Psoas muscle (tissue), 8 donors: ENCODE results near the gene SLC6A17. TPM values are rescaled to one million over a fixed set of nuclear protein-coding genes. Genes with fewer than 3 reads are reported as not detected.

Experiments
- ATAC-seq, 4 donors: fragments of 200-7000 bp; cut with Tn5 transposase; one replicate each; pipeline ENCODE4 v1.9.1; 2020; ENCODE audit warnings: moderate library complexity in 3 of 4, mild to moderate bottlenecking in 2 of 4
- DNase-seq, 2 donors: peaks; one replicate each; pipeline ENCODE4 v3.0.0-alpha.2; 2020
- H3K27ac ChIP-seq: fragments of 200-600 bp; one replicate; pipeline ENCODE4 v1.8.0; 2022
- H3K27me3 ChIP-seq, 3 donors: fragments of 200-600 bp in 1 of 3; one replicate each; pipeline versions ENCODE4 v1.6.1 to v1.8.0; 2013 to 2022; ENCODE audit warnings: low read length in 2 of 3, mild to moderate bottlenecking in 2 of 3, moderate library complexity in 1 of 3; ENCODE audit not compliant: insufficient read depth in 3 of 3
- H3K36me3 ChIP-seq, 2 donors: fragments of 200-600 bp in 1 of 2; one replicate each; pipeline versions ENCODE4 v1.6.1 to v1.8.0; 2013 to 2022; ENCODE audit warnings: low read depth in 1 of 2, mild to moderate bottlenecking in 1 of 2, moderate library complexity in 1 of 2; ENCODE audit not compliant: insufficient read depth in 1 of 2
- H3K4me1 ChIP-seq: fragments of 200-600 bp; one replicate; pipeline ENCODE4 v1.8.0; 2022
- H3K4me3 ChIP-seq: fragments of 200-600 bp; one replicate; pipeline ENCODE4 v1.8.0; 2022; ENCODE audit warnings: mild to moderate bottlenecking
- H3K9me3 ChIP-seq: fragments of 200-600 bp; one replicate; pipeline ENCODE4 v1.8.0; 2022
- WGBS, 3 donors: extraction: QIAGEN DNeasy Blood & Tissue Kit; methylation state at CpG; one replicate each; pipeline versions ENCODE4 v1.1.6 to v1.1.7; 2013; 5-methylcytosine and 5-hydroxymethylcytosine counted together
- intact Hi-C, 2 donors: fragments of 100-400 bp; cut with DNase I; formaldehyde crosslinking; loops; one replicate each; pipeline versions ENCODE4 v1.11.0 to v1.14.2; 2022
- polyA plus RNA-seq, 3 donors: library from polyadenylated mRNA; stranded (reverse); fragments of 200-250 nt; gene quantifications; one replicate each; pipeline ENCODE4 v1.2.3, GENCODE V29; 2013
- total RNA-seq, 4 donors: library from RNA; stranded (reverse); fragmentation: NEBNext Ultra II Directional in 2 of 4; extraction: Animal tissue kit (Norgen Biotek cat#: 25700) in 2 of 4; gene quantifications; one replicate each; pipeline versions ENCODE4 v1.2.1 to v1.2.4, GENCODE V29; 2021 to 2023
- TF ChIP-seq, protein P1 (sequence below): fragments of 200-600 bp; IDR thresholded peaks from one replicate; pipeline ENCODE4 v1.8.0; 2022; ENCODE audit warnings: antibody characterized with exemption
- donor health status: healthy with polysubstance abuse.
- donor health status: DM: no; HTN: no; CAD: no; lungs with moderate emphysema.
- donor health status: Bipolar disorder and iron deficiency.
- donor health status: healthy.
- donor health status: DM: yes; HTN: yes; CAD: no.
- donor health status: DM: no; HTN: no; CAD: no.
- donor health status: DM: no; HTN: no; CAD: no.
- donor health status: DM: yes; HTN: yes; CAD: no.

The SLC6A17 gene
- total and polyA plus RNA-seq, 7 donors = 0.03 to 0.19 (median 0.10) TPM

DNA sequence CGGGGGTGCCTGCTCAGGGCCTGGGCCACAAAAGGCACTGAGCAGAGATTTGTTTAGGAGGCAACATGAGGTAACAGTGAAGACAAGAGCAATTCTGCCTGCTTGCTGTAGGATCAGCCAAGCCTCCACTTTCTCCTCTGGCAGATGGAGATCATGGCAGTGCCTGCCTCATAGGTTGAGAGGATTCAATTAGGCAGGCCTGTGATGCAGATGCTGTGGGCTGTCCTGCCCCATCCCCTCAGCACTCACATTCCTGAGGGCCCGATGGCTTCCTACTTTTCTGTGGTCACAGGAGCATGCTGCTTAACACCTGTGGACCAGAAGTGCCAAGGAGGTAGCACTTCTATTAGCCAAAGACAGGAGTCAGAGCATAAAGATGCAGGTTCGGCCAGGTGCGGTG is 39.2 kb upstream of the SLC6A17 start:
- ATAC-seq (no peak), DNase-seq (no peak)
- Histone ChIP-seq H3K4me3 (no peak overlapping the region), H3K27me3 (no peaks in the 10 kb centered on the region), H3K4me1 (no peaks in the 10 kb centered on the region), H3K36me3 (no peaks in the 10 kb centered on the region), H3K9me3 (no peaks in the 10 kb centered on the region), H3K27ac (no peak overlapping the region)
- intact Hi-C loops = no loop called here
- WGBS, 3 donors = 87 to 90% (median 89%) methylated on average over 4 of the region's 4 CpGs
- TF ChIP-seq, protein P1, sequence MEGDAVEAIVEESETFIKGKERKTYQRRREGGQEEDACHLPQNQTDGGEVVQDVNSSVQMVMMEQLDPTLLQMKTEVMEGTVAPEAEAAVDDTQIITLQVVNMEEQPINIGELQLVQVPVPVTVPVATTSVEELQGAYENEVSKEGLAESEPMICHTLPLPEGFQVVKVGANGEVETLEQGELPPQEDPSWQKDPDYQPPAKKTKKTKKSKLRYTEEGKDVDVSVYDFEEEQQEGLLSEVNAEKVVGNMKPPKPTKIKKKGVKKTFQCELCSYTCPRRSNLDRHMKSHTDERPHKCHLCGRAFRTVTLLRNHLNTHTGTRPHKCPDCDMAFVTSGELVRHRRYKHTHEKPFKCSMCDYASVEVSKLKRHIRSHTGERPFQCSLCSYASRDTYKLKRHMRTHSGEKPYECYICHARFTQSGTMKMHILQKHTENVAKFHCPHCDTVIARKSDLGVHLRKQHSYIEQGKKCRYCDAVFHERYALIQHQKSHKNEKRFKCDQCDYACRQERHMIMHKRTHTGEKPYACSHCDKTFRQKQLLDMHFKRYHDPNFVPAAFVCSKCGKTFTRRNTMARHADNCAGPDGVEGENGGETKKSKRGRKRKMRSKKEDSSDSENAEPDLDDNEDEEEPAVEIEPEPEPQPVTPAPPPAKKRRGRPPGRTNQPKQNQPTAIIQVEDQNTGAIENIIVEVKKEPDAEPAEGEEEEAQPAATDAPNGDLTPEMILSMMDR = no peak

DNA sequence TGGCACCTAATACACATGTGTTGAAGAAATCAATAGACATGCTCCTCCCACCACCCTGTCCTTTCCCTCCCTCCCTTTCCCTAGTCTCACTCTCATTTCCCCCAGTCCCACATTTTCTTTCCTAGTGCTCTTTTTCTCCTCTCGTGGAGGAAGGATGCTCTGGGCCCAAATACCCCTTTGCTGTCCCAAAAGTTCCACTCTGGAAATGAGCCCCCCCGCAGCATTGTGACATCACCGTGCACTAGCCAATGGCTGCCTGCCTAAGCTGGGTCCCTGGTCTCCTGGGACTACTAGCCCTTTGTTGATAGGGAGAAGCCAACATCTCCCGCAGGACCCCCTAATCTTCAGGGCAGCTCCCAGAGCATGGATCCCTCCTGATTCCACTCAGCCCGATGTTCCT is 38.2 kb upstream of the SLC6A17 start, which contains the start of gene UBL4B:
Gene UBL4B (plus strand): TSS at position 301 of the 400 bp plus-strand sequence. CDS start 92 bp downstream, at position 393.
- ATAC-seq (no peak), DNase-seq (no peak)
- Histone ChIP-seq H3K36me3 (no peaks in the 10 kb centered on the region), H3K4me1 (no peaks in the 10 kb centered on the region), H3K27me3 (no peaks in the 10 kb centered on the region), H3K4me3 (no peak within 1 kb of the TSS), H3K9me3 (no peaks in the 10 kb centered on the region), H3K27ac (no peak within 1 kb of the TSS)
- TF ChIP-seq, protein P1 = no peak
- intact Hi-C loops = no loop called here
- 83 to 93% (median 86%) methylated on average over 5 of the region's 5 CpGs for WGBS, 3 donors

DNA sequence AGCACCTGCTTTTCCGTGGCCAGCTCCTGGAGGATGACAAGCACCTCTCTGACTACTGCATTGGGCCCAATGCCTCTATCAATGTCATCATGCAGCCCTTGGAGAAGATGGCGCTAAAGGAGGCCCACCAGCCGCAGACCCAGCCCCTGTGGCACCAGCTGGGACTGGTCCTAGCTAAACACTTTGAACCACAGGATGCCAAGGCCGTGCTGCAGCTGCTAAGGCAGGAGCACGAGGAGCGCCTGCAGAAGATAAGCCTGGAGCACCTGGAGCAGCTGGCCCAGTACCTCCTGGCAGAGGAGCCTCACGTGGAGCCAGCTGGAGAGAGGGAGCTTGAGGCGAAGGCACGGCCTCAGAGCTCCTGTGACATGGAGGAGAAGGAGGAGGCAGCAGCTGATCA is 37.6 kb upstream of the SLC6A17 start:
- H3K4me3 ChIP-seq = no peak overlapping the region
- H3K36me3 ChIP-seq = no peaks in the 10 kb centered on the region
- no peaks in the 10 kb centered on the region for H3K9me3 ChIP-seq
- 51 to 66% (median 57%) methylated on average over 9 of the region's 9 CpGs for WGBS, 3 donors
- H3K27ac ChIP-seq = no peak overlapping the region
- ATAC-seq (no peak), DNase-seq (no peak)
- no peaks in the 10 kb centered on the region for H3K27me3 ChIP-seq
- H3K4me1 ChIP-seq = no peaks in the 10 kb centered on the region
- intact Hi-C loops = no loop called here
- TF ChIP-seq, protein P1 = no peak

DNA sequence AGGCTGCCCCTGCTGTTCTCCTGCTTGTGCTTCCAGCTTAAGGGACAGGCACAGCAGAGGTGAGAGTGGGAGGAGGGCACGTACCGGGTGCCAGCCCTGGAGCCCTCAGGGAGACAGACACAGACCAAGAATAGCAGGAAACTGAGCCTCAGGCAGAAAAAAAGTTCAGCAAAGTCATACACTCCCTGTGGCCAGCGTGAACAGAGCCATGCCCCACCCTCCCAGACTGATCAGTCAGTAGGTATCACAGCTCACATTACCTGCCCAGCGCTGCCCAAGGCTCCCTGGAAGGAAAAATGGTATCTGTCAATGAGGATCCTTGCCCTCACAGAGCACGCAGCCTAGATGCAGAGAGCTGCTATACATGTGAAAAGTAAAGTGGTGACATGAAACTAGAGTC is 36.7 kb upstream of the SLC6A17 start:
- TF ChIP-seq, protein P1 = no peak
- H3K4me3 ChIP-seq = no peak overlapping the region
- no peaks in the 10 kb centered on the region for H3K27me3 ChIP-seq
- H3K4me1 ChIP-seq = no peaks in the 10 kb centered on the region
- DNase-seq (no peak), ATAC-seq (no peak)
- no peaks in the 10 kb centered on the region for H3K9me3 ChIP-seq
- no peak overlapping the region for H3K27ac ChIP-seq
- H3K36me3 ChIP-seq = no peaks in the 10 kb centered on the region
- WGBS, 3 donors = 45 to 67% (median 59%) methylated on average over 5 of the region's 5 CpGs
- intact Hi-C loops = no loop called here

DNA sequence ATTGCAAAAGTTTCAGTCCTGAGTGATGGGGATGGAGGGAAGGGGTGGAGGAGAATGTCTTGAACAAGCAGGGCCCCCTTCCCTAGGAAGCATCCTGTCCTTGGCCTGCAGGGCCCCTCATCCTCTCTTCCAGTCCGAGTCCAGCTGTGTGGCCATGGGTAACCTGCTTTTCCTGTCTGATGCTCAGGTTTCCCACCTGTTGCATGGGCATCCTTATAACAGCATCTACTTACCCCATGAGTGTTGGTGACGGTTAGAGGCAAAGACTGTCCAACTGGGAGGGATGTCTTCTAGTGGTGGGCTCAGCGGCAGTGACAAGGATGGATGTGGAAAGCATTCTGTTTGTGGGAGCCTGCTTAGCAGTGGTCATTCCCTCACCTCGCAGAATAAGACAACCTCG is 36.1 kb upstream of the SLC6A17 start:
- WGBS, 3 donors = 84 to 89% (median 87%) methylated on average over 5 of the region's 5 CpGs
- Histone ChIP-seq H3K9me3 (no peaks in the 10 kb centered on the region), H3K27me3 (no peaks in the 10 kb centered on the region), H3K27ac (no peak overlapping the region), H3K4me3 (no peak overlapping the region), H3K36me3 (no peaks in the 10 kb centered on the region), H3K4me1 (no peaks in the 10 kb centered on the region)
- no peak for DNase-seq
- intact Hi-C loops = no loop called here
- TF ChIP-seq, protein P1 = no peak
- no peak for ATAC-seq
